ENCODE data around the gene BCAS1.

DNA sequence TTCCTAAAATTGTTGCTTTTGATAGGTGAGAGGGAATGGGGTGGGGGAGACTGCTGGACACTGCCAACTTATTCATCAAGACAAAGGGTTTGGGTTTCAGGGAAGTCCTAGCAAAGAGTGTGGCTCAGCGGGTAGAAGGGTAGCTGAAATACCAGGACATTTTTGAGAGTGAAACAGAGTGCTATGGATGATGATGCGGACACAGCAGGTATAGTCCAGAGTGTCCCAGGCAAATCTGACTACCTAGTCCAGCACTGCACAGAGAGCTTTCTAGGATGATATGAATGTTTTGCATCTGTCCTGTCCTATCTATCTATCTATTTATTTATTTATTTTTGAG, 154.3 kb downstream of the BCAS1 start:
- no peak for TF ChIP-seq ZBTB17 (tag by site-specific recombination; IDR thresholded peaks at IDR 0.05)
- TF ChIP-seq, protein P1, sequence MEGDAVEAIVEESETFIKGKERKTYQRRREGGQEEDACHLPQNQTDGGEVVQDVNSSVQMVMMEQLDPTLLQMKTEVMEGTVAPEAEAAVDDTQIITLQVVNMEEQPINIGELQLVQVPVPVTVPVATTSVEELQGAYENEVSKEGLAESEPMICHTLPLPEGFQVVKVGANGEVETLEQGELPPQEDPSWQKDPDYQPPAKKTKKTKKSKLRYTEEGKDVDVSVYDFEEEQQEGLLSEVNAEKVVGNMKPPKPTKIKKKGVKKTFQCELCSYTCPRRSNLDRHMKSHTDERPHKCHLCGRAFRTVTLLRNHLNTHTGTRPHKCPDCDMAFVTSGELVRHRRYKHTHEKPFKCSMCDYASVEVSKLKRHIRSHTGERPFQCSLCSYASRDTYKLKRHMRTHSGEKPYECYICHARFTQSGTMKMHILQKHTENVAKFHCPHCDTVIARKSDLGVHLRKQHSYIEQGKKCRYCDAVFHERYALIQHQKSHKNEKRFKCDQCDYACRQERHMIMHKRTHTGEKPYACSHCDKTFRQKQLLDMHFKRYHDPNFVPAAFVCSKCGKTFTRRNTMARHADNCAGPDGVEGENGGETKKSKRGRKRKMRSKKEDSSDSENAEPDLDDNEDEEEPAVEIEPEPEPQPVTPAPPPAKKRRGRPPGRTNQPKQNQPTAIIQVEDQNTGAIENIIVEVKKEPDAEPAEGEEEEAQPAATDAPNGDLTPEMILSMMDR (tag by site-specific recombination; IDR thresholded peaks at IDR 0.05): no peak
- TF ChIP-seq ZBTB7A (tag by site-specific recombination; IDR thresholded peaks at IDR 0.05; ENCODE audit: low read depth): no peak
- TF ChIP-seq, protein P2, sequence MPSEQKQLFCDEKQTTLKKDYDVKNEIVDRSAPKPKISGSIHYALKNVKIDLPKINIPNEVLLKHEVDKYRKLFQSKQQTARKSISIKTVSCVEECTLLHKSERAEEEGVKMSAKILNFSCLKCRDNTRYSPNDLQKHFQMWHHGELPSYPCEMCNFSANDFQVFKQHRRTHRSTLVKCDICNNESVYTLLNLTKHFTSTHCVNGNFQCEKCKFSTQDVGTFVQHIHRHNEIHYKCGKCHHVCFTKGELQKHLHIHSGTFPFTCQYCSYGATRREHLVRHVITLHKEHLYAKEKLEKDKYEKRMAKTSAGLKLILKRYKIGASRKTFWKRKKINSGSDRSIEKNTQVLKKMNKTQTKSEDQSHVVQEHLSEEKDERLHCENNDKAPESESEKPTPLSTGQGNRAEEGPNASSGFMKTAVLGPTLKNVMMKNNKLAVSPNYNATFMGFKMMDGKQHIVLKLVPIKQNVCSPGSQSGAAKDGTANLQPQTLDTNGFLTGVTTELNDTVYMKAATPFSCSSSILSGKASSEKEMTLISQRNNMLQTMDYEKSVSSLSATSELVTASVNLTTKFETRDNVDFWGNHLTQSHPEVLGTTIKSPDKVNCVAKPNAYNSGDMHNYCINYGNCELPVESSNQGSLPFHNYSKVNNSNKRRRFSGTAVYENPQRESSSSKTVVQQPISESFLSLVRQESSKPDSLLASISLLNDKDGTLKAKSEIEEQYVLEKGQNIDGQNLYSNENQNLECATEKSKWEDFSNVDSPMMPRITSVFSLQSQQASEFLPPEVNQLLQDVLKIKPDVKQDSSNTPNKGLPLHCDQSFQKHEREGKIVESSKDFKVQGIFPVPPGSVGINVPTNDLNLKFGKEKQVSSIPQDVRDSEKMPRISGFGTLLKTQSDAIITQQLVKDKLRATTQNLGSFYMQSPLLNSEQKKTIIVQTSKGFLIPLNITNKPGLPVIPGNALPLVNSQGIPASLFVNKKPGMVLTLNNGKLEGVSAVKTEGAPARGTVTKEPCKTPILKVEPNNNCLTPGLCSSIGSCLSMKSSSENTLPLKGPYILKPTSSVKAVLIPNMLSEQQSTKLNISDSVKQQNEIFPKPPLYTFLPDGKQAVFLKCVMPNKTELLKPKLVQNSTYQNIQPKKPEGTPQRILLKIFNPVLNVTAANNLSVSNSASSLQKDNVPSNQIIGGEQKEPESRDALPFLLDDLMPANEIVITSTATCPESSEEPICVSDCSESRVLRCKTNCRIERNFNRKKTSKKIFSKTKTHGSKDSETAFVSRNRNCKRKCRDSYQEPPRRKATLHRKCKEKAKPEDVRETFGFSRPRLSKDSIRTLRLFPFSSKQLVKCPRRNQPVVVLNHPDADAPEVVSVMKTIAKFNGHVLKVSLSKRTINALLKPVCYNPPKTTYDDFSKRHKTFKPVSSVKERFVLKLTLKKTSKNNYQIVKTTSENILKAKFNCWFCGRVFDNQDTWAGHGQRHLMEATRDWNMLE (tag by site-specific recombination; conservative IDR thresholded peaks at IDR 0.05; ENCODE audit: low read depth): 0 out of 2 replicates have a peak, but pooled peaks have one; percentile 6

Data from HEK293 (cell line).